ENCODE measurements around the gene MEF2A. TPM values are rescaled to one million over a fixed set of nuclear protein-coding genes. Genes with fewer than 3 reads are reported as not detected.
"Not testable (repeated sequence)": the region's sequence is repeated elsewhere in the genome, so short reads cannot be mapped to it uniquely, and the experiment has no call there.

Gene MEF2A
- polyA plus RNA-seq, 4 donors: 11.2 to 22.6 (median 12.7) TPM

GRCh38 chr15:99745370-99746086 is 179.7 kb downstream of the MEF2A start:
- no peak overlapping the region for H3K27ac ChIP-seq (ENCODE audit: low read depth in 1 of 3, low read length in 2 of 3)
- no peaks in the 10 kb centered on the region for H3K9me3 ChIP-seq (ENCODE audit: control insufficient read depth in 2 of 2, insufficient read depth in 1 of 2, low read depth in 1 of 2, low read length in 1 of 2)
- peaks cover 0 to 7% (median 0%) of the 10 kb centered on the region in 3 donors for H3K4me1 ChIP-seq (ENCODE audit: control insufficient read depth in 3 of 3, insufficient read depth in 2 of 3, low read depth in 1 of 3, low read length in 2 of 3)
- DNase-seq (no peak), FAIRE-seq (no peak)
- H3K36me3 ChIP-seq (ENCODE audit: control insufficient read depth in 3 of 3, insufficient read depth in 2 of 3, low read depth in 1 of 3, low read length in 3 of 3): no peaks in the 10 kb centered on the region
- H3K27me3 ChIP-seq (ENCODE audit: control insufficient read depth in 3 of 3, insufficient read depth in 3 of 3, low read length in 3 of 3): no peaks in the 10 kb centered on the region
- no peak overlapping the region for H3K4me3 ChIP-seq (ENCODE audit: low read depth in 1 of 3, low read length in 3 of 3)
- 89 to 94% (median 90%) methylated on average over 9 of the region's 9 CpGs for WGBS, 3 donors

- WGBS, 3 donors: 36 to 57% (median 51%) methylated on average over 6 of the region's 6 CpGs
- no peak for FAIRE-seq
- no peaks in the 10 kb centered on the region for H3K9me3 ChIP-seq (ENCODE audit: control insufficient read depth in 2 of 2, insufficient read depth in 1 of 2, low read depth in 1 of 2, low read length in 1 of 2)
- no peaks in the 10 kb centered on the region for H3K4me1 ChIP-seq (ENCODE audit: control insufficient read depth in 3 of 3, insufficient read depth in 2 of 3, low read depth in 1 of 3, low read length in 2 of 3)
- H3K27me3 ChIP-seq (ENCODE audit: control insufficient read depth in 3 of 3, insufficient read depth in 3 of 3, low read length in 3 of 3): no peaks in the 10 kb centered on the region
- DNase-seq: peak in 1 of 2 donors; percentile 13
- no peaks in the 10 kb centered on the region for H3K36me3 ChIP-seq (ENCODE audit: control insufficient read depth in 3 of 3, insufficient read depth in 2 of 3, low read depth in 1 of 3, low read length in 3 of 3)
- H3K27ac ChIP-seq (ENCODE audit: low read depth in 1 of 3, low read length in 2 of 3): no peak overlapping the region
- no peak overlapping the region for H3K4me3 ChIP-seq (ENCODE audit: low read depth in 1 of 3, low read length in 3 of 3)
These were observed 183.6 kb downstream of the MEF2A start for GRCh38 chr15:99749386-99749785.

- H3K4me1 ChIP-seq (ENCODE audit: control insufficient read depth in 3 of 3, insufficient read depth in 2 of 3, low read depth in 1 of 3, low read length in 2 of 3); H3K27ac ChIP-seq (ENCODE audit: low read depth in 1 of 3, low read length in 2 of 3); H3K4me3 ChIP-seq (ENCODE audit: low read depth in 1 of 3, low read length in 3 of 3); DNase-seq; H3K27me3 ChIP-seq (ENCODE audit: control insufficient read depth in 3 of 3, insufficient read depth in 3 of 3, low read length in 3 of 3); H3K9me3 ChIP-seq (ENCODE audit: control insufficient read depth in 2 of 2, insufficient read depth in 1 of 2, low read depth in 1 of 2, low read length in 1 of 2); H3K36me3 ChIP-seq (ENCODE audit: control insufficient read depth in 3 of 3, insufficient read depth in 2 of 3, low read depth in 1 of 3, low read length in 3 of 3); FAIRE-seq: not testable (repeated sequence)
- 86 to 94% (median 90%) methylated on average over 9 to 11 of the region's 11 CpGs for WGBS, 3 donors
These were observed 184.5 kb downstream of the MEF2A start for GRCh38 chr15:99750326-99750725.

GRCh38 chr15:99752556-99752955 is 186.8 kb downstream of the MEF2A start:
- Histone ChIP-seq H3K4me1 (ENCODE audit: control insufficient read depth in 3 of 3, insufficient read depth in 2 of 3, low read depth in 1 of 3, low read length in 2 of 3) (no peaks in the 10 kb centered on the region), H3K4me3 (ENCODE audit: low read depth in 1 of 3, low read length in 3 of 3) (no peak overlapping the region), H3K27ac (ENCODE audit: low read depth in 1 of 3, low read length in 2 of 3) (no peak overlapping the region), H3K9me3 (ENCODE audit: control insufficient read depth in 2 of 2, insufficient read depth in 1 of 2, low read depth in 1 of 2, low read length in 1 of 2) (no peaks in the 10 kb centered on the region), H3K36me3 (ENCODE audit: control insufficient read depth in 3 of 3, insufficient read depth in 2 of 3, low read depth in 1 of 3, low read length in 3 of 3) (no peaks in the 10 kb centered on the region), H3K27me3 (ENCODE audit: control insufficient read depth in 3 of 3, insufficient read depth in 3 of 3, low read length in 3 of 3) (no peaks in the 10 kb centered on the region)
- FAIRE-seq: no peak
- DNase-seq: no peak
- 88 to 96% (median 89%) methylated on average over 4 of the region's 4 CpGs for WGBS, 3 donors

- H3K36me3 ChIP-seq (ENCODE audit: control insufficient read depth in 3 of 3, insufficient read depth in 2 of 3, low read depth in 1 of 3, low read length in 3 of 3): no peaks in the 10 kb centered on the region
- DNase-seq (no peak), FAIRE-seq (no peak)
- H3K4me3 ChIP-seq (ENCODE audit: low read depth in 1 of 3, low read length in 3 of 3): no peak overlapping the region
- H3K27ac ChIP-seq (ENCODE audit: low read depth in 1 of 3, low read length in 2 of 3): no peak overlapping the region
- H3K27me3 ChIP-seq (ENCODE audit: control insufficient read depth in 3 of 3, insufficient read depth in 3 of 3, low read length in 3 of 3): no peaks in the 10 kb centered on the region
- no peaks in the 10 kb centered on the region for H3K9me3 ChIP-seq (ENCODE audit: control insufficient read depth in 2 of 2, insufficient read depth in 1 of 2, low read depth in 1 of 2, low read length in 1 of 2)
- WGBS, 3 donors: 78 to 86% (median 85%) methylated on average over 4 of the region's 4 CpGs
- no peaks in the 10 kb centered on the region for H3K4me1 ChIP-seq (ENCODE audit: control insufficient read depth in 3 of 3, insufficient read depth in 2 of 3, low read depth in 1 of 3, low read length in 2 of 3)
These were observed 187.3 kb downstream of the MEF2A start for GRCh38 chr15:99753066-99753465.

GRCh38 chr15:99755692-99756409 is 190.1 kb downstream of the MEF2A start:
- FAIRE-seq: no peak
- Histone ChIP-seq H3K36me3 (ENCODE audit: control insufficient read depth in 3 of 3, insufficient read depth in 2 of 3, low read depth in 1 of 3, low read length in 3 of 3) (no peaks in the 10 kb centered on the region), H3K27ac (ENCODE audit: low read depth in 1 of 3, low read length in 2 of 3) (no peak overlapping the region), H3K4me3 (ENCODE audit: low read depth in 1 of 3, low read length in 3 of 3) (no peak overlapping the region), H3K27me3 (ENCODE audit: control insufficient read depth in 3 of 3, insufficient read depth in 3 of 3, low read length in 3 of 3) (no peaks in the 10 kb centered on the region), H3K4me1 (ENCODE audit: control insufficient read depth in 3 of 3, insufficient read depth in 2 of 3, low read depth in 1 of 3, low read length in 2 of 3) (no peaks in the 10 kb centered on the region), H3K9me3 (ENCODE audit: control insufficient read depth in 2 of 2, insufficient read depth in 1 of 2, low read depth in 1 of 2, low read length in 1 of 2) (no peaks in the 10 kb centered on the region)
- 6 to 11% (median 8%) methylated on average over 7 of the region's 7 CpGs for WGBS, 3 donors
- DNase-seq: peak; percentile 75 to 81

- WGBS, 3 donors: 89 to 97% (median 96%) methylated on average over 1 of the region's 1 CpG
- DNase-seq (no peak), FAIRE-seq (no peak)
- Histone ChIP-seq H3K27ac (ENCODE audit: low read depth in 1 of 3, low read length in 2 of 3) (no peak overlapping the region), H3K36me3 (ENCODE audit: control insufficient read depth in 3 of 3, insufficient read depth in 2 of 3, low read depth in 1 of 3, low read length in 3 of 3) (no peaks in the 10 kb centered on the region), H3K9me3 (ENCODE audit: control insufficient read depth in 2 of 2, insufficient read depth in 1 of 2, low read depth in 1 of 2, low read length in 1 of 2) (no peaks in the 10 kb centered on the region), H3K27me3 (ENCODE audit: control insufficient read depth in 3 of 3, insufficient read depth in 3 of 3, low read length in 3 of 3) (no peaks in the 10 kb centered on the region), H3K4me3 (ENCODE audit: low read depth in 1 of 3, low read length in 3 of 3) (no peak overlapping the region), H3K4me1 (ENCODE audit: control insufficient read depth in 3 of 3, insufficient read depth in 2 of 3, low read depth in 1 of 3, low read length in 2 of 3) (no peaks in the 10 kb centered on the region)
These were observed 196.5 kb downstream of the MEF2A start for GRCh38 chr15:99762288-99762687.

- Histone ChIP-seq H3K27ac (ENCODE audit: low read depth in 1 of 3, low read length in 2 of 3) (no peak overlapping the region), H3K4me1 (ENCODE audit: control insufficient read depth in 3 of 3, insufficient read depth in 2 of 3, low read depth in 1 of 3, low read length in 2 of 3) (no peaks in the 10 kb centered on the region), H3K9me3 (ENCODE audit: control insufficient read depth in 2 of 2, insufficient read depth in 1 of 2, low read depth in 1 of 2, low read length in 1 of 2) (no peaks in the 10 kb centered on the region), H3K36me3 (ENCODE audit: control insufficient read depth in 3 of 3, insufficient read depth in 2 of 3, low read depth in 1 of 3, low read length in 3 of 3) (no peaks in the 10 kb centered on the region), H3K27me3 (ENCODE audit: control insufficient read depth in 3 of 3, insufficient read depth in 3 of 3, low read length in 3 of 3) (no peaks in the 10 kb centered on the region), H3K4me3 (ENCODE audit: low read depth in 1 of 3, low read length in 3 of 3) (no peak overlapping the region)
- WGBS, 3 donors: 71 to 78% (median 72%) methylated on average over 2 of the region's 2 CpGs
- FAIRE-seq: no peak
- no peak for DNase-seq
These were observed 198.0 kb downstream of the MEF2A start for GRCh38 chr15:99763827-99764226.

Measured in small intestine (tissue), 7 donors.